B cell (primary cell): Measurements from ENCODE around the gene ELMO1. TPM values are rescaled to one million over a fixed set of nuclear protein-coding genes. Genes with fewer than 3 reads are reported as not detected.

Source experiments
- ATAC-seq: fragments of 200-7000 bp; cut with Tn5 transposase; one replicate; pipeline ENCODE4 v1.10.0; 2021; ENCODE audit warnings: low read depth, mild to moderate bottlenecking, moderate number of reproducible peaks, moderate library complexity
- CTCF ChIA-PET: fragments of 350-600 bp; sonication (Branson Sonifier 250); formaldehyde crosslinking; loops from one replicate; lab custom pipeline; 2021; ENCODE audit warnings: antibody characterized with exemption, inconsistent platforms; lab: Charles Lee
- POLR2A ChIA-PET: fragments of 350-600 bp; sonication (Branson Sonifier 250); formaldehyde crosslinking; loops from one replicate; lab custom pipeline; 2021; ENCODE audit warnings: antibody characterized with exemption; lab: Charles Lee
- DNase-seq: peaks from one replicate; pipeline ENCODE4 v3.0.0; 2013
- H2AFZ ChIP-seq: 2 replicates; pipeline ENCODE4 v1.6.1; 2012; ENCODE audit warnings: mild to moderate bottlenecking, low read depth, low read length; ENCODE audit not compliant: insufficient read depth, poor library complexity, severe bottlenecking
- H3K27ac ChIP-seq, 2 donors: 1 replicate in 1 of 2; 2 replicates in 1 of 2; pipeline ENCODE4 v1.5.1; 2012 to 2013; ENCODE audit warnings: low read length in 2 of 2, mild to moderate bottlenecking in 2 of 2, moderate library complexity in 1 of 2
- H3K27me3 ChIP-seq, 4 experiments: fragments of 200-600 bp in 1 of 4; sonication (generic) in 1 of 4; replicated peaks in 1 of 4; 1 replicate in 2 of 4; 2 replicates in 2 of 4; pipeline versions ENCODE4 v1.6.1 to v1.7.0; 2013 to 2016; ENCODE audit warnings: low read length in 3 of 4, mild to moderate bottlenecking in 2 of 4, mixed read lengths in 1 of 4, moderate library complexity in 1 of 4; ENCODE audit not compliant: insufficient read depth in 4 of 4, control insufficient read depth in 3 of 4; ENCODE audit errors: control extremely low read depth in 1 of 4
- H3K36me3 ChIP-seq, 2 experiments: replicated peaks in 1 of 2; 1 replicate in 1 of 2; 2 replicates in 1 of 2; pipeline versions ENCODE4 v1.6.1 to v1.7.1; 2013; ENCODE audit warnings: low read length in 1 of 2; ENCODE audit not compliant: insufficient read depth in 2 of 2, control insufficient read depth in 1 of 2; ENCODE audit errors: control extremely low read depth in 1 of 2, extremely low read depth in 1 of 2
- H3K4me1 ChIP-seq, 2 donors: fragments of 200-600 bp in 1 of 2; sonication (generic) in 1 of 2; 1 replicate in 1 of 2; 2 replicates in 1 of 2; pipeline versions ENCODE4 v1.5.1 to v1.6.1; 2013 to 2017; ENCODE audit warnings: low read length in 2 of 2; ENCODE audit not compliant: control insufficient read depth in 2 of 2, insufficient read depth in 2 of 2
- H3K4me2 ChIP-seq: replicated peaks from 2 replicates; pipeline ENCODE3; 2012; ENCODE audit warnings: mild to moderate bottlenecking, low read depth, low read length; ENCODE audit not compliant: poor library complexity, severe bottlenecking
- H3K4me3 ChIP-seq, 5 experiments: fragments of 200-600 bp in 1 of 5; sonication (generic) in 1 of 5; 1 replicate in 3 of 5; 2 replicates in 2 of 5; pipeline versions ENCODE4 v1.5.1 to v1.7.0; 2011 to 2016; ENCODE audit warnings: low read length in 4 of 5, mild to moderate bottlenecking in 4 of 5, low read depth in 2 of 5, control low read depth in 1 of 5, moderate library complexity in 1 of 5; ENCODE audit not compliant: insufficient read depth in 1 of 5; ENCODE audit errors: control extremely low read depth in 1 of 5, extremely low read depth in 1 of 5
- H3K79me2 ChIP-seq: fragments of 200-600 bp; sonication (generic); one replicate; pipeline ENCODE4 v1.6.0; 2016; ENCODE audit warnings: low read length; ENCODE audit not compliant: control insufficient read depth, insufficient read depth
- H3K9ac ChIP-seq: fragments of 200-600 bp; sonication (generic); 2 replicates; pipeline ENCODE4 v1.6.1; 2017; ENCODE audit warnings: mild to moderate bottlenecking, low read length, moderate library complexity
- H3K9me3 ChIP-seq, 3 donors: one replicate each; pipeline versions ENCODE4 v1.6.1 to v1.7.1; 2013; ENCODE audit warnings: low read length in 2 of 3; ENCODE audit not compliant: control insufficient read depth in 2 of 3, insufficient read depth in 1 of 3; ENCODE audit errors: control extremely low read depth in 1 of 3
- H4K20me1 ChIP-seq: 2 replicates; pipeline ENCODE4 v1.6.0; 2012; ENCODE audit warnings: mild to moderate bottlenecking, low read length; ENCODE audit not compliant: insufficient read depth, control insufficient read depth, poor library complexity, severe bottlenecking
- H3K27ac Mint-ChIP-seq: one replicate; pipeline ENCODE4 v1.8.0; 2021; ENCODE audit warnings: mixed read lengths
- H3K27me3 Mint-ChIP-seq: one replicate; pipeline ENCODE4 v1.8.0; 2021; ENCODE audit warnings: mixed read lengths
- H3K4me1 Mint-ChIP-seq: one replicate; pipeline ENCODE4 v1.8.0; 2021; ENCODE audit warnings: mixed read lengths
- H3K4me3 Mint-ChIP-seq: one replicate; pipeline ENCODE4 v1.8.0; 2021; ENCODE audit warnings: mixed read lengths
- H3K9me3 Mint-ChIP-seq: one replicate; pipeline ENCODE4 v1.8.0; 2022; ENCODE audit warnings: mixed read lengths; ENCODE audit not compliant: insufficient read depth
- CTCF ChIP-seq: fragments of 200-600 bp; IDR thresholded peaks from one replicate; pipeline ENCODE4 v1.8.0; 2022; ENCODE audit warnings: antibody characterized with exemption, mild to moderate bottlenecking
- EZH2 ChIP-seq: IDR thresholded peaks from 2 replicates; pipeline ENCODE4 v1.6.1; 2012; ENCODE audit warnings: borderline replicate concordance, low read depth, mild to moderate bottlenecking, moderate library complexity, low read length; ENCODE audit not compliant: insufficient read depth, poor library complexity, severe bottlenecking
- WGBS: methylation state at CpG from one replicate; pipeline ENCODE4 v1.1.5; 2013; ENCODE audit warnings: missing lambda C conversion rate; ENCODE audit not compliant: insufficient coverage; 5-methylcytosine and 5-hydroxymethylcytosine counted together
- intact Hi-C: fragments of 100-400 bp; cut with micrococcal nuclease; formaldehyde crosslinking; loops from one replicate; pipeline ENCODE4 v1.10.0; 2022
- polyA plus RNA-seq: library from polyadenylated mRNA; depleted of rRNA; stranded (reverse); fragments of >200 nt; gene quantifications from 2 replicates; pipeline ENCODE4 v1.2.3, GENCODE V29; 2012
- total RNA-seq, 2 donors: library from RNA; stranded (reverse); fragments of 120-200 nt in 1 of 2; gene quantifications; 1 replicate in 1 of 2; 2 replicates in 1 of 2; pipeline versions ENCODE4 v1.2.3 to v1.2.4, GENCODE V29; 2013 to 2022

ELMO1 gene
- total and polyA plus RNA-seq, 2 donors (not counting 1 experiment from before 2014, with no cell fraction given): 44.7 to 177 TPM

DNA sequence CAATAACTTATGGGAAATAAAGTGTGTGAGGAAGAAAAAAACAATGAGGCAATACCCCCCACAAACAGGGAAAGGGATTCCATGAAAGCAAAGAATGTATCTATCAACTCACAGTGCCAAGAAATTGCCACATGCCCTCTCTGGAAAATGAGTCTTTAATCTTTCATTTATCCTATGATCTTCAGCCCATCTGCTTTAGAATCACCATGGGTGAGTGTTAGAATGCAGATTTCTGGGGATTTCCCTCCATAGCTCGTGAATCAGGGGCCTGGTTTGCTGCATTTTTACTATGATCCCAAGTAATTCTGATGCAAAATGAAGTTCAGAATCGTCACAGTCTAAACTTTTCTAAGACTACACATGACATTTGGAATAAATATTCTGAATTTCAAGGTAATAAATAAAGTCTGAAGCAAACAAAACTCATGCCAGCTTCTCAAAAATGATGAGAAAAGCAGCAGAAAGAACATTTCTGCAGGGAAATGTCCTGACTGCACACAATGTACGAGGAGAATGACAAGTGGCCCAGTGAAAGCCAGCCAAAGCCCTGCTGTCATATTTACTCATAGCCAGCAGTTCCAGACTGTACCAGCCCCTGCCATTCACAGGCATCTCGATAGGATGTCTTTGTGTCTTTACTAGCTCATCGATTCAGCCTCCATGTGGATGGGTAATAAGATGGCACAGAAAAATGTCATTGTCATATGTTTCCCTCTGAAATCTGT lies 167.1 kb downstream of the ELMO1 start:
- Histone ChIP-seq H3K27ac (no peak overlapping the region), H3K36me3 (peaks cover 1 to 3% of the 10 kb centered on the region in 2 experiments), H3K79me2 (peaks cover 91% of the 10 kb centered on the region), H3K9ac (no peak overlapping the region), H3K4me2 (no peak overlapping the region), H3K4me3 (no peak overlapping the region), H3K4me1 (peaks cover 13% of the 10 kb centered on the region in 2 donors), H3K27me3 (no peaks in the 10 kb centered on the region), H3K9me3 (no peaks in the 10 kb centered on the region), H4K20me1 (peaks cover 77% of the 10 kb centered on the region), H2AFZ (no peak overlapping the region)
- TF ChIP-seq EZH2 (no peak), CTCF (no peak)
- Mint-ChIP-seq H3K27ac (peak overlapping the region; percentile 10), H3K4me3 (no peak overlapping the region), H3K27me3 (no peaks in the 10 kb centered on the region), H3K4me1 (peaks cover 38% of the 10 kb centered on the region), H3K9me3 (no peaks in the 10 kb centered on the region)
- CTCF ChIA-PET: interaction anchor here (1.5 kb wide), 1 partner anchor 72 kb away, joined by 6 read pairs; no protein-coding TSS in a partner anchor
- no peak for DNase-seq
- no peak for ATAC-seq
- intact Hi-C loops: loop anchor here (5.0 kb wide), 1 partner anchor 216 kb away; no protein-coding TSS in a partner anchor
- 86% methylated on average over 1 of the region's 5 CpGs for WGBS
- POLR2A ChIA-PET: no interaction called here

DNA sequence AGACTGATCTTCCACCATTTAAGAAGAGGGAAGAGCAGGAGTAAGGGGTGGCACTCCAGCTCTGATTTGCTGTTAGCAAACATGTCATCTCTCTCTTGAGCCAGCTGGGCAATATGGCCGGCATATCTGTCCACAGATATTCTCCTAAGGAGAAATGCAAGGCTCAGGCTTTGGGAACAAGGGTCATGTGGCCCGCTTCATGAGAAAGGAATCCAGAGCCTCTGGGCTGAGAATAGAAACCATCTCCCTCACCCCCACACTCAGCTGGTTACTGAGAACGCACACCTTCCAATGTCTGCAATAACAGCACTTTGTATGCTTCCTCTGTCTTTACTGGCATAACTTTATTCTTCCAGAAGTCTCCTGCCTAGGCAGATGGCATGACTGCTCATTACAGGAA lies 171.2 kb downstream of the ELMO1 start:
- CTCF ChIA-PET: interaction anchor here (0.6 to 1.4 kb wide), 5 partner anchors 9 to 74 kb away, joined by 3 to 5 read pairs (median 3); no protein-coding TSS in a partner anchor

More for the DNA sequence above, 171.2 kb downstream of the ELMO1 start:
- Mint-ChIP-seq H3K4me3 (no peak overlapping the region), H3K27ac (no peak overlapping the region), H3K9me3 (no peaks in the 10 kb centered on the region), H3K27me3 (no peaks in the 10 kb centered on the region), H3K4me1 (peaks cover 23% of the 10 kb centered on the region)
- Histone ChIP-seq H3K4me3 (no peak overlapping the region), H3K79me2 (peaks cover 88% of the 10 kb centered on the region), H3K36me3 (peaks cover 1 to 11% of the 10 kb centered on the region in 2 experiments), H3K27me3 (no peaks in the 10 kb centered on the region), H3K4me1 (no peaks in the 10 kb centered on the region), H3K9ac (no peak overlapping the region), H3K4me2 (no peak overlapping the region), H3K27ac (no peak overlapping the region), H3K9me3 (no peaks in the 10 kb centered on the region), H4K20me1 (peaks cover 71% of the 10 kb centered on the region), H2AFZ (no peak overlapping the region)
- WGBS: 97% methylated on average over 3 of the region's 3 CpGs
- DNase-seq (no peak), ATAC-seq (no peak)
- POLR2A ChIA-PET: no interaction called here
- no peak for TF ChIP-seq EZH2
- TF ChIP-seq CTCF: no peak
- intact Hi-C loops: no loop called here
